GM18502 (cell line): ENCODE results near the gene PTPRC.

Experiments used
- ATAC-seq: cut with Tn5 transposase; IDR thresholded peaks from one replicate; pipeline ENCODE4 v1.9.1; 2021; ENCODE audit warnings: mild to moderate bottlenecking; ENCODE audit not compliant: unreplicated experiment, poor library complexity

PTPRC gene

DNA sequence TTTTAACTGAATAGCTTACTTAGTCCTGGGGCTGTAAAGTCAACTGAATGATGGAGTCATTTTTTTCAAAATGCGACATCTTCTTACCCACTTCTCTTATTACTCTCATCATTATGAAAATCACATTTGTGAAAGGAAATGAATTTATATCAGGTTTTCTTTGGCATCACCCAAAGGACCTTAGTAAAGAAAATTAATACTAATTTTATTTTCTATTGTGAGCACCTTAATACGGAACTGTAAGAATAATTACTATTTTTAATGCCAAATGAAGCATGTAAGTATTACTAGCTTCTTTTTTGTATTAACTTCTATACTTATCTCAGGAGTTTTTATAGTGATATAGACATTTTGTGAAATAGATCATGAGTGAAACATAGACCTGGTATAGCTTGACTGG lies 30.9 kb downstream of the PTPRC start:
- ATAC-seq, result no peak

DNA sequence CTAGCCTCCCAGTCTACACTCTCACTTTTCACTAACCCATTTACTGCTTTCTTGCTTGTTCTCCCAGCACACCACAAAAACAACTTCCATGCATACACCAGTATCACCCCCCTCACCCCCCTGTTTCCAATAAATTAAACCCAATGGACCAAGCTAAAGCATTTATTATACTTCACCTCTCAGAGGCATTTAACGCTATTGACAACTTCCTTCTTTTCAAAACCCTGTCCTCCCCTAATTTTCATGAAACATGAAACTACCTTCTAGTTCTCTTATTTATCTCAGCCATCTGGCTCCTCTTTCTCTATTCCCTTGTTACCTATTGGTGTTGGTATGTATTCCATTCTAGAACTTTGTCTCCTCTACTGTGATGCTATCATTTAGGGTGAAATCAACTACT lies 32.3 kb downstream of the PTPRC start:
- ATAC-seq, result peak; percentile 53

DNA sequence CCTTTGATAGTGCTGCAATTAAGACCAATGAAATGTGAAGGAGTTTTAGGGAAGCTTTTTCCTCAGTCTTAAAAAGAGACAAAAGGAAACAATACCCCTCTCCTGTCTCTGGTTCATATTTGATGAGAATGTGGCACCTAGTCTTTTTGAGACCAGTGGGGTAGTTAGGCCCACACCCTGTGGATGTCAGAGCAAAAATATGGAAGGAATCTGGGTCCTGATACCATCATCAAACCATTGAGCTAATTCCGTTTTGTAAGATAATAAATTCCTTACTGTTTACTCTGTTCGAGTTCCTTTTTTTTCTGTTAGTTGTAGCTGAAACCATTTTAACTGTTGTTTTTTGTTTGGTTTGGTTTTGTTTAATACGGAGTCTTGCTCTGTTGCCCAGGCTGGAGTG lies 33.3 kb downstream of the PTPRC start:
- ATAC-seq, result no peak

DNA sequence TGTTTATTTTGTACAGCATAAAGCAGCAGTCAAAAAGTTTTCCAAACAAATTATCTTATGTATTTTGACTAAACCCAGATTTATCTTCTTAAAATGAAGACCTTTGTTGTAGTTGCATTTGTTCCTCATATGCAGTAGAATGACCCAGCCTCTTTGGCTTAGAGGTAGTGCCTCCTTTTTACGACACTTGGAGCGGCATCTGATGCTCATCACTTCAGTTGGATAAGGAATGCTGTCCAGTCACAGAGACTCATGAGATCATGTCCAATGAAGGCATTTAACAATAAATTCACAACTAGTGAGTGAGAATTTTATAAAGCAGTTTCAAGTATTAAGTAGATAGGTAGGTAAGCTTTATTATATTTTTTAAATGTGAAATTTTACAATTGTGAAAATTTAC lies 35.2 kb downstream of the PTPRC start:
- ATAC-seq, result no peak

DNA sequence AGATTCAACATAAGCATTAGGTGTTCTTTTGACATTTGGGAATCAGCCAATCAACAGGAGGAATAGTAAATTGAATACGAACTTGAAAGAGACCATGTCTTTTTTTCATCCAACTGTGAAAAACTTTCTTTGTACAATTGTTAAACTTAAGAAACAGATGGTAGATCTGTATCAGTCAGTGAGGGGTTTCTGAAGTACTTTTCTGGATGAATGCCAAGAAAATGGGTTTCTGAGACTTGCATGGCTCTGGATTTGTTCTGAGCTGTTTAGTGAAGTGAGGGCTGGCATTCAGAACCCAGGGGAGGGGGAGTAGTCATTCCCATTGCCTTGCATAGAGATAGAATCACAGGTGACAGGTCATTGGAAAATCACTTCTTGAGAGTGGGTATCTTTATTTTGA lies 37.4 kb downstream of the PTPRC start:
- ATAC-seq, result no peak

DNA sequence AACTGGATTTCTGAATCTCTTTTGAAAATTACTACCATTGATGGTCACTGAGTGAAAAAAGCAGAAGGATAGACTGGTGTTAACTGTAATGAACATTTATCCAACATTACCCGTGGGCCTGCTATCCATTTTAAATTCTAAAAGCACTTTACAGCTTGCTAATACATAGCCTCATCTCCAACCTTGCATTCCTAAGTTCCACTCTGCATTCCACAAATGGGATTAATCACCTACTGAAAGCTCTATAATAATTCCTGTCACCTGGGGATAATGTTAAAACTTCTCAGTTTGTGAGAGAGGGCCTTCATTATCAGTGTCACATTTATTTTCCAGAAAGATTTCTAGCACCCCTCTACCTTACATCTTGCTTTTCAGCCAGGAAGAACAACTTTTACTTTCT lies 38.2 kb downstream of the PTPRC start:
- no peak for ATAC-seq

DNA sequence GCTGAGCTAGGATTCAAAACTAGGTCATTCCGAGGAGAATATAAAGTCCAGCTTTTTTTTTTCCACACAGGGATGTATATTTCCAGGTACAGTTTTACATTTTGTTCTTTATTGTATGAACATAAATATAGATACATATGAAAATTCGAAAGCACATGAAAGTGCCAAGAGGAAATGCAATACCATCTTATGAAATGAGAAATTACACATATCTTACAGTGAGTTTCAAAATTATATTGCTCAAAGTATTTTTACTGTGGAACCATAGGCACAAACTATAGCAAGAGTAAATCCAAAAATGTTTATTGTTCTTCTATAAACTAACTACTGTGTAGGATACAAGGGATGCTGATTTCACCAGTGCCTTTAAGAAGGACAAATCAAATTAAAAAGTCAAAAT lies 39.0 kb downstream of the PTPRC start:
- ATAC-seq, result no peak

DNA sequence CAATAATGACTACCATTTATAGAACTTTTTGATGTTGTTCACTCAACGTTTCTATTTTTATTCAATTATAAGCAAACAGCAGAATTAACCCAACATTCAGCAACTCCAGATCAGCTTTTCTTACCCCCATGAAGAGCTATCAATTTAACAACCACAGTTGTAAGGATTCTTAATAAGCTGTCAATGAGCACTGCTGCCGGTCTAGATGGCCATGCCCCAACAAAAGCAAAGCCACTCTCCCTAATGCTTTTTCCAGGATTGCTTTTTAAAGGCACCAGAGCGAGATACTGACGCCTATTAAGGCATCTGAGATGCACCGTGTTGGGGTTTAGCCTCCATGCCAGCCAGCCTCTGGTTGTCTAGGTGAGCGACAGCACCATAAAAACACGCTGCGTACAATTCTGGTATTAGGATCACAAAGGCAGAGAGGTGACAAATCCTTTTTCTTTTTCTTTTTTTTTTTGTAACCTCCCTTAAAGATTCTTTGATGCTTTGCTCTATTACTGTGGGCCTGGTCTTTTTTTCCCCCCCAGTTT lies 39.5 kb downstream of the PTPRC start:
- ATAC-seq, result no peak

DNA sequence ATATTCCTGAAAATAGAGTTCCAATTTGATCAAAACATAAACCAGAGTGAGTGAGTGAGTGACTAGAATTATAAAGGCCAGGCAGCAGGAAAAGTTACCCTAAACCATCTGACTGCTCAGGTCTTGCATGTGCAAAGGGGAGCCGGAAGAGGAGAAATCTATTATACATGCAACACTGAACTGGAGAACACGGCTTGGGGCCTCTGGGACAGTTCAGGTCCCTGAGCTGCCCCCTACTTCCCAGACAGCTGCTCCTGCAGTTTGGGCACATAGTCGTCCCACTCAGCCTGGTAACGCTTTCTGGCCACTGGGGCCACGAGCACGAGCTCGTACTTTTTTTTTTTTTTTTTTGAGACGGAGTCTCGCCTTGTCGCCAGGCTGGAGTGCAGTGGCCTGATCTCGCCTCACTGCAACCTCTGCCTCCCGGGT lies 40.1 kb downstream of the PTPRC start:
- ATAC-seq, result peak; percentile 31

DNA sequence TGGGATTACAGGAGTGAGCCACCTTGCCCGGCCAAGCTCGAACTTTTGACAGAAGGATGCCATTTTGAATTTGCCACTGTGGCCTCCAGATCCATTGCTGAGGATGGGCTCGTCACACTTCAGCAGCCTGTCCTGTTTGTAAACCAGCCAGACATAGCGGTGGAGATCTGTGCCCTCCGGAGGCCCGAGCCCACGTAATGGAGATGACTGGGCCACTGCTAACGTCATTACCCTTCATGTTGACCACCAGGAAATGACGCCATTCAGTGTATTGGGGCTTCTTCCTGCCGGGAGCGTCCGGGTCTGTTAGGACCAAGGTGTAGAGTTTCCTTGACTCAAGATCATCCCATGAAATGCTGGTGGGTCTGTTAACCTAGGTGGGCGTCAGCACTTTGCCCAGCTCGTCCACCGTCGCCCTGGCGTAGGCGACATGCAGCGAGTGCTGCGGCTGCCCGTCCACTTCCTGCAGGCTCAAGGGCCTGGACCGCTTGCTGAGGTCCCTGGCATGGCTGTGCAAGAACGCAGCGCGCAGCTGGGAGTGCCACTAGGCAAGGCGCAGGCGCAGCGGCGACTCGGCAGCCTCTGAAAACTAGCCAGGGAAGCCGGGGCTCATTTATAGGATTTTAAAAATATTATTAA lies 40.8 kb downstream of the PTPRC start:
- ATAC-seq, result no peak

DNA sequence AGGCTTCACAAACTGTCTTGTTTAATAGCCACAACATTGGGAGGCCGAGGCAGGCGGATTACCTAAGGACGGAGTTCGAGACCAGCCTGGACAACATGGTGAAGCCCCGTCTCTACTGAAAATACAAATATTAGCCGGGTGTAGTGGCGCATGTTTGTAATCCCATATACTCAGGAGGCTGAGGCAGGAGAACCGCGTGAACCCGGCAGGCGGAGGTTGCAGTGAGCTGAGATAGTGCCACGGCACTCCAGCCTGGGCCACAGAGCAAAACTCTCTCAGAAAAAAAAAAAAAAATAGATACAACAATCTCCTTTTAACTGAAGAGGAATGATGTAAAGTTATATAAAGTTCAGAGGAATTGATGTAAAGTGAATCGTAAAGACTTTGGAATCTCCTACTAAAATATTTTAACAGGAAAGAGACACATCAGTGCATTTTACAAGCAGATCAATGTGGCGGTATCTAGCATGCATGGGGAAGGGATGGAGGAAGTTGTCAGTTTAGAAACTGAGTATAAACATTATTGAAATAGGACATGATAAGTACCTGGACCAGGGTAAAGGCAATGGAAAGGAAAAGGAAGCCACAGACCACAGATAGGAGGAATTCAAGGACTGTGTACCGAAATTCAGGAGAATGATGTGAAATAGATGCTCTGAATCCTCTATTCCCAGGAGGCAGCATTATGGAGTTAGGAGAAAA lies 41.5 kb downstream of the PTPRC start:
- no peak for ATAC-seq

DNA sequence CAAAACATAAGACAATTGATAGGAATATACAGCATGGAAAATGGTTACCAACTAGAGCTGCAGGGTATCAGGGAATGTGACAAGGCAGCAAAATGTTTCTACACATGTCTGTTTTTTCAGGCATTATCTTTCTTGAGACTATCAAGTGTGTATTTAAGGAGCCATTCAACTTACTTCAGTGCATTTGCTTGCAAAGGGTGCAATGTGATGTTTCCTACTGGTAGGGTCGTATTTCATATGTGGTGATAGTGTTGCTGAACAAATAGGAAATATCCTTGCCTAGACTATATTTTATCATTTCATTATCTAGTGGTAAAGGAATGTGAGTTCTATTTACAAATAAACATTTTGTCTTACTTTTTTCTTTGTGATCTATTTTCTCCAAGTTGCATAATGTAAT lies 42.4 kb downstream of the PTPRC start:
- ATAC-seq, result no peak

DNA sequence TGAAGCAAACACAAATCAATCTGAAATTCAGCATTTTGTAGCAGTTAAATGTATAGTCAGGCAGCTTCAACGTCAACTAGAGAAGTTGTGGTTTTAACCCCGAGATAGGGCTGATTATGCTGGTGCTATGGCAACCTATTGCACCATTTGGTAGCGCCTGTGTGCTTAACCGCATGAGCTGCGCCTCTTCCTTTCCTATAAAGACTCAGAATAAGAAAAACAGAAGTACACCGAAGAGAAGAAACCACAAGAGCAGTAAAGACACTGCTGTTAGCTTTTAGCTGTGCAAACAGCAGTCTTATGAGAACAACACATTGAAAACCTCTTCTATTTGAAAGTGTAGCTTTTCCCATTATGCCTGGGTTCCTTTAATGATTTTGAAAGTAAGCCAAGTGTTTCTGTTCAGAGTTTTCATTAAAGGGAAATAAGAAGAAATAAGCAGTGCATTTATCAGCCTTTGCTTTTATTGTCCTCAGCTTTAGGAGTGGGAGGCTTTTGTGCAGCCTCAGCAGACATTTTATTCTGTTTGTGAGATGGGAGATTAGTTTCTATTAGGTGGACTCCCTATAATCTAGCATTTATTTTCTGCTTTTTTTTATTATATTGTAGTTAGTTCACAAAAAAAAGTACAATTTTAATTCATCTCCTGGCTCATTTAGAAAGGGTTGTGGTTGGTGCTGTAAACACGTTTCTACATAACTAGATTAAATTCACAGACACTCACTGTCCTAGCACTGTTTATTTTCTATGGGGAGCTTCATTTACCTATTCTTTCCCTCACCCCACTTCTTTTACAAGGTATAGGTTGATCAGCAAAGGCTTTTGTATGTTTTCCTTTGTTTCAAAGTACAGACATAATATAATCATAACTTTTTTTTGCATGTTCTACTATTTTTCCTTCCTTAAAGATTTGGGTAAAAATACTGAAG lies 43.3 kb downstream of the PTPRC start:
- ATAC-seq, result peak; percentile 94

DNA sequence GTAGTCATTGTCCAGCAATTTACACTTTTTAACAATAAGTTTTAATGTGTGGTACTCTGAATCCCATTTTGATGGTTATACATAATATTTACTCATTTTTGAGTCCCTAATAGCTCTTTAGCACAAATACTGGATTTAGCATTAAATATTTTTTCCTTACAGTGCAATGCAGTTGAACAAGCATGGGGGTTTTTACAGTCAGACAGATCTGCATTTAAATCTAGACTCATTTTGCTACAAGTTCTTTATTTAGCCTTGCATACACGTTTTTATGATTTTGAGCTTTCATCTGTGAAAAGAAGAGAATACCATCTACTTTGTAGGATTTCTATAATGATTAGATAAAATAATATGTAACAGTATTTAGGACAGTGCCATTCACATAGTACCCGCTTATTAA lies 44.0 kb downstream of the PTPRC start:
- ATAC-seq, result no peak

DNA sequence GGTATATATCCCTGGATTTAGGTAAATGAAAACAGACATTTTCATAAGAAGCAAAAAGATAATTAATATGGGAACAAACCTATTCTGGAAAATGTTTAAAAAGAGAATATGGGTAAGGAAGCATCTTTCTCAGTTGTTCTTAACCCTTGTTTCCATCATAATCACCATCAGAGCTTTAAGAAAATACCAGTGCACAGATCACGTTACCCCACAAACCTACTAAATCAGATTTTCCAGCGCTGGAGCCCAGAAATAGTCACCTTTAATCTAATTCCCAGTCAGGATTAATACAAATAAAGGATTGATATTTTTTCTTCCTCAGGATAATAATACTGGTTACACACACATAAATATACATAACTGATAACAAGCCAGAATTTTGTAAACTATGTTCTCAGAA lies 44.6 kb downstream of the PTPRC start:
- no peak for ATAC-seq

DNA sequence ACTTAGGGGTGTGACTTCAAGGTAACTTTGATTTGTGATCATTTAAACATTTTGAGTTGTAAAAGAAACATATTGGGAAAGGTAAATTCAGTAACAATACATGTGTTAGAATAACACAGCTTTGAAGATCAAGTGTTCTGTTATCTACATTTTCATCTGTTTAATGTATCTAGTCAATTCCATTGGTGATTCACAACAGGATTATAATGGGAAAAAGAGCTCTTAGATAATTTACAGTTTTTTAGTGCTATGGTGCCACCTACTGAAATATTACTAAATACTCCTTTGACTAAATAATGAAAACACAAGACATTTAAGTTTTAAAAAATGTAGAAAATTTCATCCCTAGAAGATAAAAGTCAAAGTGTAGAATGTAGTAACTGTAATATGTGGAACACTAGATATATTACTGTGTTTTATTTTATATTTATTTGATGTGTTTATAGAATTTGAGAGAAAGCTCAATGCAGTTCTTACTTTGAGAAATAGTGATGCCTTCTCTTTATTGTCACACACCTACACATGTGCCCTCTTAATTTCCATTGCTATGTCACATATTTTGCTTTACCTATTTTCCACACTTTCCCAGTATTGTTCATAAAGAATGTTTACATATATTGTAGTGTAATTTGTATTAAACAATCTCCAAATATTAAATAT lies 47.4 kb downstream of the PTPRC start:
- ATAC-seq, result no peak

DNA sequence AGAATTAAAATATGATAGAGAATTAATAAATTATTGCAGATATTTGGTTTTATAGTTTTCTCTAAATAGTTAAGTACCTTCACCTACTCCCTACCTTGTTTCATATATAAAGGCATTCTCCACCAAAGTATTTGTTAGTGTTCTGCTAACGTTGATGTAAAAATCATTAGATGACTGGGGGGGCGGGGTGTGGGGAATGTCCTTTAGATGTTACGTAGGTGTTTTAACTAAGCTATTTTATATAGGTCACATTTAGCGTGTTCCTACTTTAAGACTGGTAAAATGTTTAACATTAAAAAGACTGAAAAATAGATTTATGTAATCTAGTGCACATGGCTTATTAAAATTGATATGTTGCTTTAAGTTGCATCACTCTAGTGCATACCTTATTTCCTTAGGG lies 48.6 kb downstream of the PTPRC start:
- no peak for ATAC-seq

DNA sequence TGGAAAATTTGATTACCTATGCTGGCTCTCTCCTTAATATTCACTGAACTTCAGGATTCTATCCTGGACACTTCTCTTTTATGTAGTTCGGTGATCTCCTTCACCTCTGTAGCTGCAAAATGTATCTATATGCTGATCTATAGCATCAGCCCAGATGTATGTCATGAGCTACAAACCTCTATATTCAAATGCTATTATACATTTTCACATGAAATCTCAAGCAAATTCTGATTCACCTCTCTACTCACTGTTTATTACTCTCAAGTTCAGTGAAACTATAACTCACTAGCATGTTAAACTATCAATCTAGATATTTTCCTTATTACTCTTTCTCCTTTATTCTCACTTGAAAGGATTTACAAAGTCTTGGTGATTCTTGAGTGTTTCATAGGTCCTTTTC lies 52.2 kb downstream of the PTPRC start:
- ATAC-seq, result no peak

DNA sequence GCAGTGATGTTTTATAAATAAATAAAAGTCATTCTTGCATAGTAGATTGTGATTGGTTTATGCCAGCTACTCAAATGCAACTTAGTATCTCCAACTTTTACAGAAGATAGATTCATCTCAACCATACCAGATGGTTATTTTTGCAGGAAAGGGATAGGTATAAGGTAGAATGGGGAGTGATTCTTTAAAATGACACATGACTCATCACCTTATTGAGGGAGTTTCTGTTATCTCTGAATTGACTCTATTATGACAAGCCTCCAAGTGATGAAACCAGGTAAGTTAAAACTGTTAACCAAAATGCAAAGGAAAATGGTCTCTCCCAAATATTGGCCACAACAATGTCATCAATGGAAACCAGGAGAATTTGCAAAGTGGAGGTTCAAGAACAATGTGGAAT lies 54.5 kb downstream of the PTPRC start:
- no peak for ATAC-seq

DNA sequence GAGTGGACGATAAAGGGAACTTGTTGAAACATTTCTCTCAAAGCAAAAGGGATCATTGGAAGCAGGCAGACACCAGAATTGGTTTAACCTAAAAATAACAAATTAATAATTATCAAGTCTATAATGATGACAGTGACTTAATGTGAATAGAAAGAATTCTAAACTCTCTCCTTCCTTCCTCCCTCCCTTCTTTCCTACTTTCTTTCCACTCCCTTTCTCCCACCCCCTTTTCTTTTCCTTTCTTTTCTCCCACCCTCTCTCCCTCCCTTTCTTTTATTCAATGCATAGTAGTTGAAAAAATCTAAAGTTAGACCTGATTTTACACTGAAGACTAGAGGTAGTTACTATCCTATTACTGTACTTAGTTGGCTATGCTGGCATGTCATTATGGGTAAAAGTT lies 55.7 kb downstream of the PTPRC start:
- ATAC-seq, result no peak
